Erythroblast (primary cell): ENCODE data around the gene ADAM12.

Source experiments
- GATA1 ChIP-seq: IDR thresholded peaks from 2 replicates; pipeline ENCODE4 v1.6.1; 2011; ENCODE audit warnings: low read depth, mild to moderate bottlenecking, control low read depth, low read length, moderate library complexity
- POLR2A ChIP-seq: IDR thresholded peaks from 2 replicates; pipeline ENCODE4 v1.6.1; 2011; ENCODE audit warnings: mild to moderate bottlenecking, low read length

DNA sequence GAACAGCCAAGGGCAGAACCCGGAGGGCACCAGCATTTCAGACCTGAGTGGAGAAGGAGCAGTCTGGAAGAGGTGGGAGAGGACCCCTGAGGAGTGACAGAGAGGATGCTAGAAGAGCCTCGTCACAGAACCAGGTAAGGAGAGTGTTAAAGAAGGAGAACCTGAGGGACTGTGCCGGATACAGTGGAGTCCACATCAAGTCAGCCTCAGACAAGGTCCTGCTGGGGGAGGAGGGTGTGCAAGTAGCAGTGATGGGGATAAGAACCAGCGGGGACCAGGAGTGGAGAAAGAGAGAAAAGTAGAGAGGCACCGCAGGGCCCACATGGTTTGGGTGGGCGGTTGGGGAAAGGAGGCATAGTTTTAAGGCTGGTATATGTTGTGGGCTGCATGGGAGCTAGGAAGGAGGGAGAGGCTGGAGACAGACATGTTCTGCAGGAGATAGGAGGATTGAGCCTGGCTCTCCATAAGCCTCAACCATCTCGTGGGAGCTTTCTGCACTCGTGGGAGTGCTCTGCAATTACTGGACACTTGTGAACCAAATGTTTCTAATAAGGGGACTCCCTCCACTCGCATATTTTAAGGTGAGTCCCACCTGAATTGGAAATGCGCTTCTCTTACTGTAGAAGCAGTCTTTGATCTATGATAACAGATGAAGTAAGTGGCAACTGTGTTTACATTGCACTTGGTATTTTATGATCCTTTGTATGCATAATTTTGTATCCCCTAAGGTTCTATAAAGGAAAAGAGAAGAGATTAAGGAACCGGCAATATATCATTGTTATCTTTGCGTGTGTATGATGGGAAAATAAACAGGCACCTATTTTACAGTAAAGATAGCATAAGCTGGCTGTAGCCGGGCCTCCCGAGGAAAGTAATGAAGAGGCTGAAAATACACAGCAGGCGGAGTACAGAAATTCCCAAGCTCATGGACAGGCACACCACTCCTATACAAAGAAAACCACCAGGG lies 154.8 kb downstream of the ADAM12 start:
- TF ChIP-seq POLR2A = no peak
- no peak for TF ChIP-seq GATA1
